ENCODE data around the gene GADD45B. TPM values are rescaled to one million over a fixed set of nuclear protein-coding genes. Genes with fewer than 3 reads are reported as not detected.

The GADD45B gene
- total and polyA plus RNA-seq, 2 donors (not counting 1 experiment from before 2014, with no cell fraction given), result 32.5 to 61.7 TPM

GRCh38 chr19:2524840-2525723 is 49.2 kb downstream of the GADD45B start:
- Histone ChIP-seq H3K4me1 (ENCODE audit: control insufficient read depth, extremely low read depth, insufficient read depth, low read length) (peaks cover 24% of the 10 kb centered on the region), H3K4me2 (ENCODE audit: extremely low read depth, insufficient read depth, low read length) (peak overlapping the region; percentile 56), H3K27ac (ENCODE audit: insufficient read depth, low read length) (peak overlapping the region; percentile 40), H3K27me3 (ENCODE audit: control insufficient read depth, insufficient read depth, low read length) (no peaks in the 10 kb centered on the region), H3K9ac (ENCODE audit: insufficient read depth, low read length) (peak overlapping the region; percentile 51), H4K20me1 (ENCODE audit: control insufficient read depth, extremely low read depth, insufficient read depth, low read length) (no peaks in the 10 kb centered on the region), H2AFZ (ENCODE audit: low read length) (peak overlapping the region; percentile 22), H3K36me3 (ENCODE audit: control insufficient read depth, insufficient read depth, low read length) (no peaks in the 10 kb centered on the region), H3K4me3 (replicated peaks in 1 of 4; ENCODE audit: control extremely low read depth in 1 of 4, insufficient read depth in 1 of 4, low read depth in 3 of 4, low read length in 4 of 4) (peak overlapping the region in 1 of 4 experiments; percentile 30), H3K79me2 (ENCODE audit: control insufficient read depth, insufficient read depth, low read length) (no peaks in the 10 kb centered on the region), H3K9me3 (ENCODE audit: control insufficient read depth, insufficient read depth, low read depth, low read length) (no peaks in the 10 kb centered on the region)
- TF ChIP-seq EZH2 (IDR thresholded peaks at IDR 0.05; ENCODE audit: low read length, missing control alignments) (no peak), CTCF (conservative IDR thresholded peaks at IDR 0.05 in 1 of 2, IDR thresholded peaks at IDR 0.05 in 1 of 2; ENCODE audit: low read depth in 1 of 2, low read length in 2 of 2) (no peak)
- peak; percentile 43 to 75 for DNase-seq (ENCODE audit: low read depth in 2 of 2)

DNA sequence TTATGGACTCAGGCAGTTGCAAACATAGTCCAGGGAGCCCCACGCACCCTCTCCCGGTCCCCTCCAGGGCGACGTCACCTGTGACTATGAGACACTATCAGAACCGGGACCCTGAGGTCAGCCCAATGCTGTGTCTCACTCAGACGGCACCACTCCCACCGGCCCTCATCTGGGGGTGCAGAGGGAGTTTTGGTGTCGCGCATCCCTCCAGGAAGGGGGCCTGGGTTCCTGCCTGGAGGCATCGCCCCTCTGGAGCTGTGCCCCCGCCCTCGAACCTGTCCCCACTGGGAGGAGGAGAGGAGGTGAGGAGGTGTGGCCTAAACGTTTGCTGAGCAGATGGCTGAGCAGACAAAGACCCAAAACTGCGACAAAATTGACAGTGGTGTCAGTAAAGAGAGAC is 51.2 kb downstream of the GADD45B start:
- Histone ChIP-seq H3K4me1 (ENCODE audit: control insufficient read depth, extremely low read depth, insufficient read depth, low read length) (peaks cover 24% of the 10 kb centered on the region), H3K27ac (ENCODE audit: insufficient read depth, low read length) (no peak overlapping the region), H3K36me3 (ENCODE audit: control insufficient read depth, insufficient read depth, low read length) (no peaks in the 10 kb centered on the region), H4K20me1 (ENCODE audit: control insufficient read depth, extremely low read depth, insufficient read depth, low read length) (no peaks in the 10 kb centered on the region), H3K4me3 (replicated peaks in 1 of 4; ENCODE audit: control extremely low read depth in 1 of 4, insufficient read depth in 1 of 4, low read depth in 3 of 4, low read length in 4 of 4) (no peak overlapping the region), H3K9ac (ENCODE audit: insufficient read depth, low read length) (no peak overlapping the region), H3K9me3 (ENCODE audit: control insufficient read depth, insufficient read depth, low read depth, low read length) (no peaks in the 10 kb centered on the region), H3K79me2 (ENCODE audit: control insufficient read depth, insufficient read depth, low read length) (no peaks in the 10 kb centered on the region), H3K27me3 (ENCODE audit: control insufficient read depth, insufficient read depth, low read length) (no peaks in the 10 kb centered on the region), H3K4me2 (ENCODE audit: extremely low read depth, insufficient read depth, low read length) (no peak overlapping the region), H2AFZ (ENCODE audit: low read length) (no peak overlapping the region)
- no peak for TF ChIP-seq CTCF (conservative IDR thresholded peaks at IDR 0.05 in 1 of 2, IDR thresholded peaks at IDR 0.05 in 1 of 2; ENCODE audit: low read depth in 1 of 2, low read length in 2 of 2)
- TF ChIP-seq EZH2 (IDR thresholded peaks at IDR 0.05; ENCODE audit: low read length, missing control alignments), result no peak
- no peak for DNase-seq (ENCODE audit: low read depth in 2 of 2)

GRCh38 chr19:2527686-2528085 is 51.8 kb downstream of the GADD45B start:
- no peak overlapping the region for H3K9ac ChIP-seq (ENCODE audit: insufficient read depth, low read length)
- no peak overlapping the region for H3K27ac ChIP-seq (ENCODE audit: insufficient read depth, low read length)
- no peaks in the 10 kb centered on the region for H3K36me3 ChIP-seq (ENCODE audit: control insufficient read depth, insufficient read depth, low read length)
- H3K4me2 ChIP-seq (ENCODE audit: extremely low read depth, insufficient read depth, low read length), result no peak overlapping the region
- no peak overlapping the region for H2AFZ ChIP-seq (ENCODE audit: low read length)
- H3K9me3 ChIP-seq (ENCODE audit: control insufficient read depth, insufficient read depth, low read depth, low read length), result no peaks in the 10 kb centered on the region
- H3K27me3 ChIP-seq (ENCODE audit: control insufficient read depth, insufficient read depth, low read length), result no peaks in the 10 kb centered on the region
- H3K79me2 ChIP-seq (ENCODE audit: control insufficient read depth, insufficient read depth, low read length), result no peaks in the 10 kb centered on the region
- no peak for DNase-seq (ENCODE audit: low read depth in 2 of 2)
- H3K4me1 ChIP-seq (ENCODE audit: control insufficient read depth, extremely low read depth, insufficient read depth, low read length), result peaks cover 24% of the 10 kb centered on the region
- H3K4me3 ChIP-seq (replicated peaks in 1 of 4; ENCODE audit: control extremely low read depth in 1 of 4, insufficient read depth in 1 of 4, low read depth in 3 of 4, low read length in 4 of 4), result no peak overlapping the region
- TF ChIP-seq EZH2 (IDR thresholded peaks at IDR 0.05; ENCODE audit: low read length, missing control alignments) (no peak), CTCF (conservative IDR thresholded peaks at IDR 0.05 in 1 of 2, IDR thresholded peaks at IDR 0.05 in 1 of 2; ENCODE audit: low read depth in 1 of 2, low read length in 2 of 2) (no peak)
- H4K20me1 ChIP-seq (ENCODE audit: control insufficient read depth, extremely low read depth, insufficient read depth, low read length), result no peaks in the 10 kb centered on the region

Other genes with a start within 250 kb of the GADD45B start
- 46.0 and 61.3 TPM in 2 replicates for gene PLEKHJ1, start 239.8 kb upstream of the GADD45B start, total RNA-seq
- 34.9 and 41.3 TPM in 2 replicates for gene PLEKHJ1, start 239.8 kb upstream of the GADD45B start, polyA plus RNA-seq
- gene SF3A2, start 239.3 kb upstream of the GADD45B start, total RNA-seq, result 23.1 and 31.5 TPM in 2 replicates
- gene SF3A2, start 239.3 kb upstream of the GADD45B start, polyA plus RNA-seq, result 11.1 and 14.8 TPM in 2 replicates
- 0.26 and 0.33 TPM in 2 replicates for gene AMH, start 226.8 kb upstream of the GADD45B start, total RNA-seq
- 0.03 and 0.07 TPM in 2 replicates for gene AMH, start 226.8 kb upstream of the GADD45B start, polyA plus RNA-seq
- not detected in 2 replicates for gene JSRP1, start 219.7 kb upstream of the GADD45B start, total RNA-seq
- not detected in 2 replicates for gene JSRP1, start 219.7 kb upstream of the GADD45B start, polyA plus RNA-seq
- gene PEAK3, start 194.0 kb upstream of the GADD45B start, total RNA-seq, result not detected in 2 replicates
- not detected in 2 replicates for gene PEAK3, start 194.0 kb upstream of the GADD45B start, polyA plus RNA-seq
- gene LINGO3, start 168.0 kb upstream of the GADD45B start, total RNA-seq, result not detected in 2 replicates
- gene LINGO3, start 168.0 kb upstream of the GADD45B start, polyA plus RNA-seq, result not detected in 2 replicates
- gene LSM7, start 147.5 kb upstream of the GADD45B start, total RNA-seq, result 43.1 and 61.6 TPM in 2 replicates
- 182 and 233 TPM in 2 replicates for gene LSM7, start 147.5 kb upstream of the GADD45B start, polyA plus RNA-seq
- gene SPPL2B, start 147.4 kb upstream of the GADD45B start, total RNA-seq, result 18.0 and 23.8 TPM in 2 replicates
- 10.7 and 16.0 TPM in 2 replicates for gene SPPL2B, start 147.4 kb upstream of the GADD45B start, polyA plus RNA-seq
- under 0.01 TPM in 1 of 2 replicates, not detected in the other for gene TMPRSS9, start 115.9 kb upstream of the GADD45B start, total RNA-seq
- gene TMPRSS9, start 115.9 kb upstream of the GADD45B start, polyA plus RNA-seq, result not detected in 2 replicates
- gene TIMM13, start 48.5 kb upstream of the GADD45B start, total RNA-seq, result 23.9 and 27.6 TPM in 2 replicates
- gene TIMM13, start 48.5 kb upstream of the GADD45B start, polyA plus RNA-seq, result 14.1 and 19.5 TPM in 2 replicates
- gene LMNB2, start 19.2 kb upstream of the GADD45B start, total RNA-seq, result 47.0 and 56.3 TPM in 2 replicates
- gene LMNB2, start 19.2 kb upstream of the GADD45B start, polyA plus RNA-seq, result 41.6 and 94.8 TPM in 2 replicates
- gene GNG7, start 226.6 kb downstream of the GADD45B start, total RNA-seq, result 0.51 and 0.83 TPM in 2 replicates
- 0.27 and 0.32 TPM in 2 replicates for gene GNG7, start 226.6 kb downstream of the GADD45B start, polyA plus RNA-seq
- 11.3 and 19.0 TPM in 2 replicates for gene DIRAS1, start 245.2 kb downstream of the GADD45B start, total RNA-seq
- gene DIRAS1, start 245.2 kb downstream of the GADD45B start, polyA plus RNA-seq, result 5.2 and 7.3 TPM in 2 replicates

Data from fibroblast of lung (primary cell).